HL-60 (cell line): Measurements from ENCODE around the gene TUBG2.
A peak's percentile ranks its signal among the peaks of the same experiment; 100 is the strongest.

Source experiments
- DNase-seq, 2 experiments: peaks; one replicate each; pipeline ENCODE4 v3.0.0-alpha.2; 2010 to 2020; ENCODE audit warnings: low read depth in 1 of 2, low spot score in 1 of 2
- H3K27ac ChIP-seq: fragments of 250-450 bp; sonication (Bioruptor Pico); replicated peaks from 2 replicates; pipeline ENCODE4 v1.5.1; 2020; ENCODE audit warnings: mild to moderate bottlenecking, moderate library complexity
- H3K27me3 ChIP-seq: fragments of 250-450 bp; sonication (Bioruptor Pico); 2 replicates; pipeline ENCODE4 v1.5.1; 2021; ENCODE audit warnings: mild to moderate bottlenecking, moderate library complexity; ENCODE audit not compliant: insufficient read depth, poor library complexity, severe bottlenecking
- H3K4me3 ChIP-seq: replicated peaks from 2 replicates; pipeline ENCODE4 v1.5.1; 2011; ENCODE audit warnings: mild to moderate bottlenecking, control low read depth, low read length; ENCODE audit not compliant: insufficient read depth
- GABPA ChIP-seq: IDR thresholded peaks from 2 replicates; pipeline ENCODE4 v1.6.1; 2012; ENCODE audit warnings: low read depth
- POLR2AphosphoS5 ChIP-seq: IDR thresholded peaks from 2 replicates; pipeline ENCODE4 v1.6.1; 2012; ENCODE audit warnings: low read depth
- SPI1 ChIP-seq: IDR thresholded peaks from 2 replicates; pipeline ENCODE4 v1.6.1; 2012; ENCODE audit warnings: low read depth, mild to moderate bottlenecking, borderline replicate concordance
- TF ChIP-seq, protein P1 (sequence below): IDR thresholded peaks from one replicate; pipeline ENCODE4 v1.5.1; 2011; ENCODE audit warnings: low read length, control low read depth, inconsistent platforms; ENCODE audit not compliant: insufficient read depth
- TF ChIP-seq, protein P2 (sequence below): IDR thresholded peaks from 2 replicates; pipeline ENCODE4 v1.6.1; 2012; ENCODE audit warnings: low read depth; ENCODE audit not compliant: insufficient replicate concordance

The TUBG2 gene

GRCh38 chr17:42681976-42682721 lies 23.1 kb downstream of the TUBG2 start, which contains the start of gene CNTNAP1:
Gene CNTNAP1 (plus strand): TSS chr17:42682531. CDS start chr17:42682830, 299 bp downstream.
- Histone ChIP-seq H3K27ac (no peak within 1 kb of the TSS), H3K27me3 (peaks cover 23% of the 10 kb centered on the region), H3K4me3 (peak within 1 kb of the TSS; percentile 6; the same call in 1 of the 2 replicates)
- TF ChIP-seq SPI1 (no peak), POLR2AphosphoS5 (no peak), GABPA (no peak)
- TF ChIP-seq, protein P1, sequence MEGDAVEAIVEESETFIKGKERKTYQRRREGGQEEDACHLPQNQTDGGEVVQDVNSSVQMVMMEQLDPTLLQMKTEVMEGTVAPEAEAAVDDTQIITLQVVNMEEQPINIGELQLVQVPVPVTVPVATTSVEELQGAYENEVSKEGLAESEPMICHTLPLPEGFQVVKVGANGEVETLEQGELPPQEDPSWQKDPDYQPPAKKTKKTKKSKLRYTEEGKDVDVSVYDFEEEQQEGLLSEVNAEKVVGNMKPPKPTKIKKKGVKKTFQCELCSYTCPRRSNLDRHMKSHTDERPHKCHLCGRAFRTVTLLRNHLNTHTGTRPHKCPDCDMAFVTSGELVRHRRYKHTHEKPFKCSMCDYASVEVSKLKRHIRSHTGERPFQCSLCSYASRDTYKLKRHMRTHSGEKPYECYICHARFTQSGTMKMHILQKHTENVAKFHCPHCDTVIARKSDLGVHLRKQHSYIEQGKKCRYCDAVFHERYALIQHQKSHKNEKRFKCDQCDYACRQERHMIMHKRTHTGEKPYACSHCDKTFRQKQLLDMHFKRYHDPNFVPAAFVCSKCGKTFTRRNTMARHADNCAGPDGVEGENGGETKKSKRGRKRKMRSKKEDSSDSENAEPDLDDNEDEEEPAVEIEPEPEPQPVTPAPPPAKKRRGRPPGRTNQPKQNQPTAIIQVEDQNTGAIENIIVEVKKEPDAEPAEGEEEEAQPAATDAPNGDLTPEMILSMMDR: no peak
- TF ChIP-seq, protein P2, sequence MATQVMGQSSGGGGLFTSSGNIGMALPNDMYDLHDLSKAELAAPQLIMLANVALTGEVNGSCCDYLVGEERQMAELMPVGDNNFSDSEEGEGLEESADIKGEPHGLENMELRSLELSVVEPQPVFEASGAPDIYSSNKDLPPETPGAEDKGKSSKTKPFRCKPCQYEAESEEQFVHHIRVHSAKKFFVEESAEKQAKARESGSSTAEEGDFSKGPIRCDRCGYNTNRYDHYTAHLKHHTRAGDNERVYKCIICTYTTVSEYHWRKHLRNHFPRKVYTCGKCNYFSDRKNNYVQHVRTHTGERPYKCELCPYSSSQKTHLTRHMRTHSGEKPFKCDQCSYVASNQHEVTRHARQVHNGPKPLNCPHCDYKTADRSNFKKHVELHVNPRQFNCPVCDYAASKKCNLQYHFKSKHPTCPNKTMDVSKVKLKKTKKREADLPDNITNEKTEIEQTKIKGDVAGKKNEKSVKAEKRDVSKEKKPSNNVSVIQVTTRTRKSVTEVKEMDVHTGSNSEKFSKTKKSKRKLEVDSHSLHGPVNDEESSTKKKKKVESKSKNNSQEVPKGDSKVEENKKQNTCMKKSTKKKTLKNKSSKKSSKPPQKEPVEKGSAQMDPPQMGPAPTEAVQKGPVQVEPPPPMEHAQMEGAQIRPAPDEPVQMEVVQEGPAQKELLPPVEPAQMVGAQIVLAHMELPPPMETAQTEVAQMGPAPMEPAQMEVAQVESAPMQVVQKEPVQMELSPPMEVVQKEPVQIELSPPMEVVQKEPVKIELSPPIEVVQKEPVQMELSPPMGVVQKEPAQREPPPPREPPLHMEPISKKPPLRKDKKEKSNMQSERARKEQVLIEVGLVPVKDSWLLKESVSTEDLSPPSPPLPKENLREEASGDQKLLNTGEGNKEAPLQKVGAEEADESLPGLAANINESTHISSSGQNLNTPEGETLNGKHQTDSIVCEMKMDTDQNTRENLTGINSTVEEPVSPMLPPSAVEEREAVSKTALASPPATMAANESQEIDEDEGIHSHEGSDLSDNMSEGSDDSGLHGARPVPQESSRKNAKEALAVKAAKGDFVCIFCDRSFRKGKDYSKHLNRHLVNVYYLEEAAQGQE: no peak
- DNase-seq: no peak

DNA sequence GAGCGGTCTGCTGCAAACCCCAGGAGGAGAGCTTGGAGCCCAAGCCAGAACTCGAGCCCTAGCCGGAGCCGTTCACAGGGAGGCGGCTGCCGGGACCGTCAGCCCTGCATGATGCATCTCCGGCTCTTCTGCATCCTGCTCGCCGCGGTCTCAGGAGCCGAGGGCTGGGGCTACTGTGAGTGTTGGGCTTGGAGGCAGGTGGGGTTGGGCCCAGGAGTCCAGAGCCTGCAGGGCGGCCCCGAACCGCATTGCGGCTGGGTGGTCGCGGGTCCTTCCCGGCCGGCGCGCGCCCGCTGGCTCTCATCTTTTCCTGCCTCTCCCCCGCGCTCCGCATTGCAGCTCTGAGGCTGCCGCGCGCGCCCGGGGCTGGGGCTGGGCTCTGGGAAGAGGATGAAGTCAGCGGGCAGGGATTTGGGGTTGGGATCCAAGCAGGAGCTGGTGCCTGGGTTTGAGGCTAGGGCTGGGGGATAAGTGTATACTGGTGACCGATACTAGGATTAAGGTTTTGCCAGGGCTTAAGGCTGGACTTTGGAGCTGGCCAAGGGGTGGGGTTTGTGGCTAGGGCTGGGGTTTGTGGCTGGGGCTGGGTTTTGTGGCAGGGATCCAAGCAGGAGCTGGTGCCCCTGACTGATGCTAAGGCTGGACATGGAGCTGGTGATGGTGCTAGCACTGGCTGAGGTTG lies 23.8 kb downstream of the TUBG2 start:
- H3K27me3 ChIP-seq: peaks cover 23% of the 10 kb centered on the region
- TF ChIP-seq, protein P1: no peak
- TF ChIP-seq SPI1 (no peak), POLR2AphosphoS5 (no peak)
- TF ChIP-seq, protein P2: no peak
- no peak overlapping the region for H3K27ac ChIP-seq
- peak overlapping the region; percentile 6; the same call in 1 of the 2 replicates for H3K4me3 ChIP-seq
- peak in 1 of 2 experiments; percentile 25 for DNase-seq

GRCh38 chr17:42683407-42684034 lies 24.4 kb downstream of the TUBG2 start:
- H3K27me3 ChIP-seq: peaks cover 23% of the 10 kb centered on the region
- H3K4me3 ChIP-seq: no peak overlapping the region
- no peak for TF ChIP-seq SPI1
- DNase-seq: no peak
- H3K27ac ChIP-seq: no peak overlapping the region

GRCh38 chr17:42684929-42685556 lies 26.0 kb downstream of the TUBG2 start:
- Histone ChIP-seq H3K4me3 (no peak overlapping the region), H3K27ac (no peak overlapping the region), H3K27me3 (peaks cover 23% of the 10 kb centered on the region)
- DNase-seq: no peak
- TF ChIP-seq POLR2AphosphoS5 (no peak), SPI1 (no peak), GABPA (no peak)
- TF ChIP-seq, protein P1: no peak
